PC-9 (cell line): ENCODE measurements around the gene ARL17A.
"Not testable (repeated sequence)": the region's sequence is repeated elsewhere in the genome, so short reads cannot be mapped to it uniquely, and the experiment has no call there.

Experiments used
- CTCF ChIP-seq: fragments of 200-600 bp; sonication (generic); conservative IDR thresholded peaks from 2 replicates; pipeline ENCODE4 v1.6.1; 2017; ENCODE audit warnings: mixed run types, antibody characterized with exemption, mild to moderate bottlenecking, moderate library complexity
- EZH2 ChIP-seq: fragments of 200-600 bp; sonication (generic); IDR thresholded peaks from 2 replicates; pipeline ENCODE4 v1.8.0; 2017; ENCODE audit warnings: antibody characterized with exemption, low read depth

DNA sequence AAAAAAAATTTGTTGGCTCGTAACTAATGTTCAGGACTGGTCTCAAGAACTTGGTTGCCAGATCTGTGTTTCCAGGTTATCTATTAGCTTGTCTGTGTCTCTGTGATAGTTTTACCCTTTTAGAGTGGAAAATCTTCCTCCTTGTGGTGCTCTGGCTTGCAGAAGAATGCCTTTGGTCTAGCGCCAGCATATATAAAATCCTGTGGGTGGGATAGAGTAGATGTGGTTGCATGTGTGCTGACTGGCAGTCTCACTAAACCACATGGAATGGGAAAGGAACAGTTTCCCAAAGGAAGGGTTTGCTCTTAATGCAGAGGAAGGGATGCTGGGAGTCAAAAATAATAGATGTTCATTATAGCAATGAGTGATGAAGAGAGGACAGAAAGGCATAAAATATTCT, 44.3 kb upstream of the ARL17A start:
- TF ChIP-seq CTCF, EZH2: not testable (repeated sequence)
